Epidermal melanocyte (primary cell): ENCODE results near the gene FOXB1.

Experiments used
- DNase-seq: peaks from one replicate; pipeline ENCODE4 v3.0.0; 2011; ENCODE audit warnings: low spot score; ENCODE audit not compliant: insufficient read length

FOXB1 gene

GRCh38 chr15:60004009-60004845, at the start of gene FOXB1:
Gene FOXB1 (plus strand): TSS chr15:60004311. CDS start chr15:60004964, 653 bp downstream.
- DNase-seq: no peak

GRCh38 chr15:59958288-59958687, 45.8 kb upstream of the FOXB1 start:
- no peak for DNase-seq

GRCh38 chr15:59960318-59960717, 43.8 kb upstream of the FOXB1 start:
- no peak for DNase-seq

DNA sequence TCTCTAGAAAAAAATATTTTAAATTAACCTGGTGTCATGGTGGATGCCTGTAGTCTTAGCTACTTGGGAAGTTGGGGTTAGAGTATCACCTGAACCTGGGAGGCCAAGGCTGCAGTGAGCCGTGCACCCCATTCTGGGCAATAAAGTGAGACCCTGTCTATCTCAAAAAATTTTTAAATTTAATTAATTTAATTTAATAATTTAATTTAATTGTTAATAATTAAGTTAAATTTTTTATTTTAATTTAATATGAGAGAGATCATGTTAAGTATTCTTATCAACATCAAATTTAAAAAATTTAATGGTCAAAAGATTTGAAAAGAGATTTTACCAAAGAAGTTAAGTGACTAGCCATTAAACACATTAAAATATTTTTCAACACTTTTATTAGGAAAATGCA, 40.8 kb upstream of the FOXB1 start:
- DNase-seq: no peak

DNA sequence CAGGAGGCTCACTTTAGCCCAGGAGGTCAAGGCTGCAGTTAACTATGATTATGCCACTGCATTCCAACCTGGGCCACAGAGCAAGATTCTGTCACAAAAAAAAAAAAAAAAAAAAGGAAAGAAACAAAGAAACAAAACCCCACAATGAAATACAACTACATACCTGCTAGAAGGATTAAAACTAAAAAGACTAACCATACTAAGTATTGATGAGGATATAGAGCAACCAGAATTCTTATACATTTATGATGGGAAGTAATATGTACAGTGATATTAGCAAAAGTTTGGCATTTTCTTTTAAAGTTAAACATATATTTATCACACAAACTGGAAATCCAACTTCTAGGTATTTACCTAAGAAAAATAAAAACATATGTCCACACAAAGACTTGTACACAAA, 40.2 kb upstream of the FOXB1 start:
- DNase-seq: no peak

GRCh38 chr15:59965741-59966140, 38.4 kb upstream of the FOXB1 start:
- no peak for DNase-seq

GRCh38 chr15:59966262-59966661, 37.8 kb upstream of the FOXB1 start:
- DNase-seq: no peak

DNA sequence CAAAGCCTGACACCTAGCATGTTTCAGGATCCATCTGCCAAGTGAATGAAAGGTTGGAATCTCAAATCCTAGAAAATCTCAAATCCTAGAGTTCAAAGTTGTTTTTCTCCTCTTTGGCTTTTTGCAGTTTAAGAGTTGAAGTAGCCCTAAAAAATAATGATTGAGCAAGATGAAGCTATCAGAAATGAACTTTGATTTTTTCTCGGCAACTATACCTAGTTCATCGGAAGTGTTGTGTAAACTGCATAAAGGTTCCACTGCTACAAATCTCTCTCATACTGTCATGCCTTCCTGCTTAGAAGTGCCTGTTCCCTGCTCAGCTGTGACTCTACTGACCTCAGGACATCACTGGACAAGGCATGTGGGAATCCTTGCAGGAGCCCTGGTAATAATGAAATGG, 35.8 kb upstream of the FOXB1 start:
- no peak for DNase-seq

GRCh38 chr15:59972241-59972640, 31.9 kb upstream of the FOXB1 start:
- DNase-seq: no peak

- no peak for DNase-seq
These were observed 27.4 kb upstream of the FOXB1 start for GRCh38 chr15:59976480-59977271.

DNA sequence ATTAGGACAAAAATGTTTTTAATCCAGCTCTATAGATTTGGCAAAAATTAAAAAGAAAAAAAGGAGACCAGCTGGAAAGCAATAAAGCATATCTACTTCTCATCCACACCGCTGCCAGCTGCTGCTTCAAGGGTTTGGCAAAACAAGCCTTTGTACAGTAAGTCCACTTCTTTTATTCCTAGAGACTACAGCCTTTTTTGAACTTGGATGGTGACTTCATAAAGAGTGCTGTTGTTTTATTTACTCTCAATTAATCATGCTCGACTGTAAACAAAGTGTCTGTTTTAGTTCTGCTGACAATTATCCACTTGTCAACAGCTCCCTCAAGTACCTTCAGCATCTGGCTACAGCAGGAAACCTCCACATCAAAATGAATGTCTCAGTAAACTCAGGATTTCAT, 12.3 kb upstream of the FOXB1 start:
- DNase-seq: no peak

DNA sequence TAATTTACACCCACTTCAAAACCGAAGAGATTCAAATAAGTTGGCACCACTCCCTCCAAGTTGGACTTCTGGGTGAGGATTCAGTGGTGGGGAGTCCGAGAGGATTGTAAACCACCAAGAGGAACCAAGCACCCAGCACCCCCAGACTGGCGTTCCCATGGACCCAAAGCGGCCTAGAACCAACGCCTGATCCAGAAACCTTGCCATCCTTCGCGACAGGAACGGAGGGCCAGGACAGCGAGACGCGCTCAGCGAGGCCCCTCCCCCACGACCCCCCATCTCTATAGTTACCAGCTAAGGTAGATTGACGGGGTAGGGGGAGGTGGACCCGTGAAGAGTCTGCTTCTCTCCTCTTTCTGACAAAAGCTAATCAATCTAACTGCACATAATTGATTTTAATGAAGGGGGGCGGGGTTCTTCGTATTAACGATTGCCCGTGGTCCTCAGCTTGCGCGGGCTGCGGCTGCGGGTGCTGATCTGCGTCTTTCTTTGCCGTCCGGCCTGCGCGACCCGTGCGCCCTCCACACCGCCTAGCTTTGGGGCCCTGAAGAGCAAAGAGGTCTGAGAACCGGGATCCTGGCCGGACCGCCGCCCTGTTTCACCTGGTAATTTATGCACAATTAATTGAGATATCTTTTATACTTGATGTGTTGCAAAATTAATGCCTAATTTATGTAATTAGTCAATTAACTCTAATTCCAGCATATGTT, 10.9 kb upstream of the FOXB1 start:
- no peak for DNase-seq

- DNase-seq: no peak
These were observed 10.1 kb upstream of the FOXB1 start for GRCh38 chr15:59993950-59994401.

DNA sequence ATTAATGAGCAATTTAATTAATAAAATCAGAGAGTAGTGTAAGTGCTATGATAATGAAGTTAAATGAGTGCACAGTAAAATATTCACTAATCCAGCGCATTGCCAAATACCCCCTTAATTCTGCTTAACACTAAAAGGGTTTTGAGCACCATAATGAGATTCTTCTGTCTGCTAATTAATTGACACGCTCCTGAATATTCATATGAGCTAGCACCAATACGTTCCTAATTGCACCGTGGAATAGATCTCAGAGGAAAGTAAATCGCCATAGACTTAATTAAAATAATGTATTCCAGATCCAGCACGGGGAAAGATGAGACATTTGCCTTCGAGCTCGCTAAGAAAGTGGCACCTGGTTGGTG, 9.6 kb upstream of the FOXB1 start:
- DNase-seq: no peak

GRCh38 chr15:59994888-59995557, 9.1 kb upstream of the FOXB1 start:
- DNase-seq: no peak

GRCh38 chr15:59995568-59996297, 8.4 kb upstream of the FOXB1 start:
- no peak for DNase-seq

- no peak for DNase-seq
These were observed 7.6 kb upstream of the FOXB1 start for GRCh38 chr15:59996298-59997041.

DNA sequence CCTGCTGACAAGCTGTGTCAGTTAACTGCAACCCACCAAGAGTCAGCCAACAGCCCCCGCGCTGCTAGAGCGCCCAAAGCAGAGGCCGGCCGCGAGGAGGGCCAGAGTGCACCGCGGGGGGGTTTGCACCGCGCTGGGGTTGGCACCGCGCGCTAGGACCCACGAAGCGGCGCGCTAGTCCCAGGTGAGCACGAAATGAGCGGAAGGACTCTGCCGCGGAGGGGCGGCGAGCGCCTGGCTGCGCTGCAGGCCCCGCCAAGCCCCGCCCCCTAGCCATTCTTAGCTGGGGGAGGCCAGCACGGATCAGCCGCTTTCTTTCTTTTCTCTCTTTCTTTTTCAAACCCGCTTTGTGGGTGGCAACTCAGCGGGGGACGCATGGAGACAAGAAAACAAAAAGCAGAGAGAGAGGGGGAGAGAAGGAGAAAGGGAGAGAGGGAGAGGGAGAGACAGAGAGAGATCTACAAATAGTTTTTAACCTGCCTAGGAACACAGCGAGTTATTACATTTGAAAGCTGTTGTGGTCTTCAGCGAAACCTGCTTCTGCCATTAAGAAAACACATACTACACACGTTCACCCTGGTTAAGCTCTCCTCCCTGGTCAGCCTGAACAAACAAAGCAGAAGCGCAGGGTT, 6.9 kb upstream of the FOXB1 start:
- no peak for DNase-seq

DNA sequence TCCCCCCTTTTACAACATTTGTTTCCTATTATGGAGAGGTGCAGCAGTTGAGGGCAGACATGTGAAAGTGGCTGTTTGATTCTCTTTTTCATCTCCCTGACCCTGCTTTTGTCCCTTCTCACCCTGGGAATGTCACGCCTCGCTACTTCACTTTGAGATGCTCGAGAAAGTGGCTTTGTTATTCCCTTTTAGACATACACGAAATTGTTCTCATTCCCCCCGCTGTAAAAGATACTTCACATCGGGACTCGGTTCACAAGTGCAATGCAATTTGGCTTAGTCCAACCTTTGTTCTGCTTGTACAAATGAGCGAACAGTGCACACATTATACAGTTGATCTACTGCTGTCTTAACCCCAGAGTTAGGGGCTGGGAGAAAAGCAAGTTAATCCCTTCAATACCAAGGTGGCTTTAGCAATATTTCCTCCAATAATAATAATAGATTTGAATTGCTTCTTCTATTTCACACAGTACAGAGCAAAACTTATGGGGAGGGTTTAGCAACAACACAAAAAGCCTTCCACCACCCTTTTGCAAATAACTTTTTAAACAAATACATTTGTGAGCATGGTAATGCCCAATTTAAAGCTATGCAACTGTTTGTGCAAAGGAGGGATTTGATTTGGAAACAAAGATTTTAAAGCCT, 5.7 kb upstream of the FOXB1 start:
- DNase-seq: no peak
